Activated naive CD4-positive, alpha-beta T cell treated with anti-CD3 and anti-CD28 coated beads for 36 hours (primary cell): ENCODE data around the gene HPCAL1. TPM values are rescaled to one million over a fixed set of nuclear protein-coding genes. Genes with fewer than 3 reads are reported as not detected.

Experiments
- CTCF ChIA-PET: fragments of 350-600 bp; sonication (Branson Sonifier 250); formaldehyde crosslinking; loops from one replicate; lab custom pipeline; 2021; ENCODE audit warnings: antibody characterized with exemption; lab: Charles Lee
- DNase-seq: peaks from one replicate; pipeline ENCODE4 v3.0.0-alpha.2; 2020
- H3K27ac Mint-ChIP-seq: one replicate; pipeline ENCODE4 v1.8.0; 2021; ENCODE audit warnings: mild to moderate bottlenecking, mixed read lengths
- H3K27me3 Mint-ChIP-seq: one replicate; pipeline ENCODE4 v1.8.0; 2021; ENCODE audit warnings: low read depth, mixed read lengths
- H3K36me3 Mint-ChIP-seq: one replicate; pipeline ENCODE4 v1.8.0; 2021; ENCODE audit warnings: low read depth, mixed read lengths
- H3K4me1 Mint-ChIP-seq: one replicate; pipeline ENCODE4 v1.8.0; 2021; ENCODE audit warnings: low read depth, mixed read lengths
- H3K4me3 Mint-ChIP-seq: one replicate; pipeline ENCODE4 v1.8.0; 2021; ENCODE audit warnings: mild to moderate bottlenecking, moderate library complexity, mixed read lengths
- H3K9me3 Mint-ChIP-seq: one replicate; pipeline ENCODE4 v1.8.0; 2021; ENCODE audit warnings: mixed read lengths
- intact Hi-C: fragments of 100-400 bp; cut with micrococcal nuclease; formaldehyde crosslinking; loops from one replicate; pipeline ENCODE4 v1.15.1; 2023
- total RNA-seq, 2 experiments: library from RNA; stranded (reverse); gene quantifications; one replicate each; pipeline ENCODE4 v1.2.3, GENCODE V29; 2021

The HPCAL1 gene
- total RNA-seq, 2 experiments from 2014 or later, result 71.4 to 73.8 TPM

GRCh38 chr2:10345813-10346212 lies 43.1 kb downstream of the HPCAL1 start:
- H3K4me3 Mint-ChIP-seq, result no peak overlapping the region
- intact Hi-C loops, result no loop called here
- DNase-seq, result no peak
- peaks cover 69% of the 10 kb centered on the region for H3K4me1 Mint-ChIP-seq
- no peak overlapping the region for H3K27ac Mint-ChIP-seq
- H3K9me3 Mint-ChIP-seq, result no peaks in the 10 kb centered on the region
- no peaks in the 10 kb centered on the region for H3K36me3 Mint-ChIP-seq
- no peaks in the 10 kb centered on the region for H3K27me3 Mint-ChIP-seq
- CTCF ChIA-PET, result no interaction called here

- H3K27me3 Mint-ChIP-seq, result no peaks in the 10 kb centered on the region
- H3K9me3 Mint-ChIP-seq, result no peaks in the 10 kb centered on the region
- H3K36me3 Mint-ChIP-seq, result no peaks in the 10 kb centered on the region
- H3K4me1 Mint-ChIP-seq, result peaks cover 66% of the 10 kb centered on the region
- CTCF ChIA-PET, result interaction anchor here (1.2 kb wide), 1 partner anchor 62 kb away, joined by 3 read pairs; no protein-coding TSS in a partner anchor
- intact Hi-C loops, result no loop called here
- H3K4me3 Mint-ChIP-seq, result no peak overlapping the region
- no peak overlapping the region for H3K27ac Mint-ChIP-seq
- no peak for DNase-seq
Measured at GRCh38 chr2:10346929-10347561, 44.3 kb downstream of the HPCAL1 start.

GRCh38 chr2:10347562-10347948 lies 44.9 kb downstream of the HPCAL1 start:
- Mint-ChIP-seq H3K9me3 (no peaks in the 10 kb centered on the region), H3K27me3 (no peaks in the 10 kb centered on the region), H3K36me3 (no peaks in the 10 kb centered on the region), H3K4me1 (peaks cover 69% of the 10 kb centered on the region), H3K4me3 (no peak overlapping the region), H3K27ac (no peak overlapping the region)
- CTCF ChIA-PET, result interaction anchor here (1.2 kb wide), 1 partner anchor 61 kb away, joined by 3 read pairs; no protein-coding TSS in a partner anchor
- intact Hi-C loops, result no loop called here
- no peak for DNase-seq

- intact Hi-C loops, result no loop called here
- Mint-ChIP-seq H3K4me3 (no peak overlapping the region), H3K27ac (no peak overlapping the region), H3K36me3 (no peaks in the 10 kb centered on the region), H3K27me3 (no peaks in the 10 kb centered on the region), H3K9me3 (no peaks in the 10 kb centered on the region), H3K4me1 (peaks cover 58% of the 10 kb centered on the region)
- no peak for DNase-seq
- CTCF ChIA-PET, result no interaction called here
Measured at GRCh38 chr2:10348891-10349290, 46.2 kb downstream of the HPCAL1 start.

- Mint-ChIP-seq H3K27ac (no peak overlapping the region), H3K27me3 (no peaks in the 10 kb centered on the region), H3K4me1 (peaks cover 59% of the 10 kb centered on the region), H3K4me3 (no peak overlapping the region), H3K9me3 (no peaks in the 10 kb centered on the region), H3K36me3 (no peaks in the 10 kb centered on the region)
- intact Hi-C loops, result no loop called here
- DNase-seq, result no peak
- CTCF ChIA-PET, result no interaction called here
Measured at GRCh38 chr2:10350761-10351160, 48.1 kb downstream of the HPCAL1 start.

GRCh38 chr2:10352361-10352760 lies 49.7 kb downstream of the HPCAL1 start:
- DNase-seq, result no peak
- Mint-ChIP-seq H3K4me3 (no peak overlapping the region), H3K27me3 (no peaks in the 10 kb centered on the region), H3K27ac (no peak overlapping the region), H3K36me3 (no peaks in the 10 kb centered on the region), H3K9me3 (no peaks in the 10 kb centered on the region), H3K4me1 (peaks cover 57% of the 10 kb centered on the region)
- CTCF ChIA-PET, result interaction anchor here (0.9 kb wide), 1 partner anchor 51 kb away, joined by 3 read pairs; no protein-coding TSS in a partner anchor
- intact Hi-C loops, result no loop called here

- Mint-ChIP-seq H3K36me3 (no peaks in the 10 kb centered on the region), H3K27ac (no peak overlapping the region)
- CTCF ChIA-PET, result interaction anchor here (0.6 to 0.9 kb wide), 2 partner anchors 52 to 92 kb away, joined by 3 to 5 read pairs; no protein-coding TSS in a partner anchor
Measured at GRCh38 chr2:10352972-10353371, 50.3 kb downstream of the HPCAL1 start.

GRCh38 chr2:10353931-10354330 lies 51.2 kb downstream of the HPCAL1 start:
- DNase-seq, result no peak
- Mint-ChIP-seq H3K36me3 (no peaks in the 10 kb centered on the region), H3K4me3 (no peak overlapping the region), H3K27me3 (no peaks in the 10 kb centered on the region), H3K4me1 (peaks cover 50% of the 10 kb centered on the region), H3K27ac (no peak overlapping the region), H3K9me3 (no peaks in the 10 kb centered on the region)
- CTCF ChIA-PET, result interaction anchor here (0.6 to 1.1 kb wide), 3 partner anchors 50 to 256 kb away, joined by 3 to 4 read pairs (median 3); no protein-coding TSS in a partner anchor
- intact Hi-C loops, result no loop called here

More at GRCh38 chr2:10352972-10353371, 50.3 kb downstream of the HPCAL1 start:
- H3K4me1 Mint-ChIP-seq, result peaks cover 52% of the 10 kb centered on the region
- no peaks in the 10 kb centered on the region for H3K27me3 Mint-ChIP-seq
- no peak overlapping the region for H3K4me3 Mint-ChIP-seq
- no peak for DNase-seq
- intact Hi-C loops, result no loop called here
- no peaks in the 10 kb centered on the region for H3K9me3 Mint-ChIP-seq

- Mint-ChIP-seq H3K4me1 (peaks cover 47% of the 10 kb centered on the region), H3K27ac (no peak overlapping the region), H3K36me3 (no peaks in the 10 kb centered on the region), H3K27me3 (no peaks in the 10 kb centered on the region), H3K4me3 (no peak overlapping the region), H3K9me3 (no peaks in the 10 kb centered on the region)
- CTCF ChIA-PET, result interaction anchor here (1.1 kb wide), 1 partner anchor 55 kb away, joined by 4 read pairs; no protein-coding TSS in a partner anchor
- intact Hi-C loops, result no loop called here
- no peak for DNase-seq
Measured at GRCh38 chr2:10354399-10354798, 51.7 kb downstream of the HPCAL1 start.

GRCh38 chr2:10355471-10356438 lies 53.1 kb downstream of the HPCAL1 start:
- Mint-ChIP-seq H3K4me3 (no peak overlapping the region), H3K36me3 (peaks cover 2% of the 10 kb centered on the region), H3K4me1 (peaks cover 45% of the 10 kb centered on the region), H3K27me3 (no peaks in the 10 kb centered on the region), H3K27ac (no peak overlapping the region), H3K9me3 (no peaks in the 10 kb centered on the region)
- CTCF ChIA-PET, result no interaction called here
- intact Hi-C loops, result no loop called here
- DNase-seq, result no peak

GRCh38 chr2:10356439-10356811 lies 53.7 kb downstream of the HPCAL1 start:
- H3K27me3 Mint-ChIP-seq, result no peaks in the 10 kb centered on the region
- peaks cover 45% of the 10 kb centered on the region for H3K4me1 Mint-ChIP-seq
- peaks cover 2% of the 10 kb centered on the region for H3K36me3 Mint-ChIP-seq
- no peak overlapping the region for H3K27ac Mint-ChIP-seq
- CTCF ChIA-PET, result no interaction called here
- H3K4me3 Mint-ChIP-seq, result no peak overlapping the region
- intact Hi-C loops, result no loop called here
- no peaks in the 10 kb centered on the region for H3K9me3 Mint-ChIP-seq
- no peak for DNase-seq
